Renal cortical epithelial cell (primary cell): ENCODE data around the gene HDAC2. TPM values are rescaled to one million over a fixed set of nuclear protein-coding genes. Genes with fewer than 3 reads are reported as not detected.
"Not testable (repeated sequence)": the region's sequence is repeated elsewhere in the genome, so short reads cannot be mapped to it uniquely, and the experiment has no call there.

Experiments
- DNase-seq: peaks from one replicate; pipeline ENCODE4 v3.0.0-alpha.2; 2011; ENCODE audit warnings: low read depth
- total RNA-seq: library from RNA; depleted of rRNA; stranded (reverse); fragments of >200 nt; gene quantifications from 2 replicates; pipeline ENCODE4 v1.2.3, GENCODE V29; 2014

The HDAC2 gene
- total RNA-seq, 1 donor from 2014 or later, result 208 TPM

DNA sequence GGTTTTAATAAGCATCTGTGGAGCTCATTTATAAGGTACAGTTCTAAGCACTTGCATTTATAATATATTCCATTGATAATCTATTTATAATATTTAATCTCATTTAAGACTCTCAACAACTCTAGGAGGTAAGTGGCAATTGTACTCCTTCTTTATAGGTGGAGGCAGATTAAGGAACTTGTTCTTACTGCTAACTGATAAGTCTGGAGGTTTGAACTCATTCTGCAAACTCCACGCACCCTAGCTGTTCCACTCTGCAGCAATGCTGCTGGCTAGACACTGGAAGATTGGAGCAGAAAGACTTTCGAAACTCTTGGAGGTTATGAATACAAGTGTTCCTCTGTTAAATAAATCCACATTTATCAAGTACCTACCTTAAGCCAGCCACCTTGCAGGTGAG, 793 bp upstream of the HDAC2 start:
- peak; percentile 21 for DNase-seq

- DNase-seq, result peak; percentile 31
These were observed 802 bp downstream of the HDAC2 start for GRCh38 chr6:113969888-113970804.

DNA sequence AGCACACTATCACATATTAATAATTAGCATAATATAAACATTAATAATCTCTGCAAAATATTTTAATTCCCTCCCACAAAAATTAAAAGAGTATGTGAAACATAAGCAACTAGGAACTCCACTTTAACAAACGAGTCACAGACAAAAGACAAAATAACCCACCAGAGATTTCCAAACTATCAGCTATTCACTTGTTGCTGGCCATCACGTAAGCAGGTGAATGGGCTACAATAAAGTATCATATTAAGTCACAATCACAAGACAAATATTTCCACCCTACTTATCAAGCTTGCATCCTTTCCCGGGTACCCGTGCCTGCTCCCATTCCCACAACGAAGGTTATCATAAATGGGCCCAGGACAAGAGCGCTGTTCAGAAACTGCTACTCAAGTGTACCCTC, 2.5 kb downstream of the HDAC2 start:
- DNase-seq, result no peak

DNA sequence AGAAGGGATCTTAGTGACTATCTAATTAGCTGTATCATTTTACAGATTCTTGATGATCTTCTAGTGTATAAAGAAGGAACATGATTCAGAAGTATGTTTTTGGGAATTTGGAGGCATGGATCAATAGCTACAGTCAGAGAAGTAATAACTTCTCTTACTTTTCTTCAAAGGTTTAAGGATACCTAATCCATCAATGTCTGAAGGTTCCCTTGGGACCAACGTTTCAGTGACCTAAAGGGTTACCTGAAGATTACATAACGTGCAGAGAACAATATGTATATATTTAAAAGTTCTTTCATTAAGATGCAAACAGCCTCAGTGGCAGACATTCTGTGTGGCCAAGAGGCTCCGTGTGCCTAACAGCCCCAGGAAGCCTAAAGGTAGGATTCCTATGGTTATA, 3.2 kb downstream of the HDAC2 start:
- DNase-seq, result no peak

DNA sequence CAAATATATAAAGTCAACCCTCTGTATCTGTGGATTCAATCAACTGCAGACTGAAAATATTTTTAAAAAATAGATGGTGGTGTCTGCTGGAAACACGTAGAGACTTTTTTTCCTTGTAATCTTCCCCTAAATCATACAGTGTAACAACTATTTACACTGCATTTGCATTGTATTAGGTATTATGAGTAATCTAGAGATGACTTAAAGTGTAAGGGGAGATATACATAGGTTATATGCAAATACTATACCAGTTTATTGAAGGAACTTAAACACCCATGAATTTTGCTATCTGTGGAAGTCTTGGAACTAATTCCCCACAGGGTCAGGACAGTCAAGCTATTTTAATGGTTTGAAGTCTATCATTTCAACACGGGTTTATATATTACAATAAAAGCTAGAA, 10.2 kb downstream of the HDAC2 start:
- no peak for DNase-seq

- no peak for DNase-seq
These were observed 11.7 kb downstream of the HDAC2 start for GRCh38 chr6:113959235-113959634.

DNA sequence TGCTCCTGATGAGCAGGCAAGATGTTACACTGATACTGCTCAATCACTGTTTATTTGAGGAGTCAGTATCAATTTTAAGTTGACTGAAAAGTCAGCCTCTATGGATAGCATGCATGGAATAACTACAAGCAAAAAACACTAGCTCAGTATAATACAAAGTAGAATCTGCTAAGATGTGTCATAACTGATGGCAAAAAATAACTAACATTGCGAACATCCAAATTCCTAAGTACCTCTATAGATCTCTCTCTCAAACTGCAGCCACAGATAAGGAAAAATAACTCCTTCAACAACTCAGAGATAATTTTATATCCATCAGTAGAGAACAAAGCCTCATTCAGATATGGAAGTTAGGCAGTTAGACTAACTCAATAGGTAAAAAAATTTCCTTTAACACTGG, 16.3 kb downstream of the HDAC2 start:
- DNase-seq, result no peak

- DNase-seq, result peak; percentile 23
These were observed 17.6 kb downstream of the HDAC2 start for GRCh38 chr6:113953346-113953745.

GRCh38 chr6:113949499-113949898, 21.4 kb downstream of the HDAC2 start:
- DNase-seq, result no peak

DNA sequence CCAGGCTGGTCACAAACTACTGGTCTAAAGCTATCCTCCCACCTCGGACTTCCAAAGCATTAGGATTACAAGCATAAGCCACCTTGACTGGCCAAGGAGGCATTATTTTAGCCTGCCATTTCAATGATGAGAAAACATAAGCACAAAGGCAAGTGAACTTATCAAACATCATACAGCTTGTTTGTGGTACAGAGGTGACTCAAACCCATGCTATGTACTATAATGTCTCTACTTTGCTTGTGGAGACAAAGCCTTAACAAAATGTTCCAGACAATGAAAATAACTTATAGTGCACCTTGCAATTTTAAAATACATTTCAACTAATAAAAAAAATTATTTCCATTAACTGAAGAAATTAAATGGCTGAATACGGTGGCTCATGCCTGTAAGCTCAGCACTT, 26.2 kb downstream of the HDAC2 start:
- no peak for DNase-seq

DNA sequence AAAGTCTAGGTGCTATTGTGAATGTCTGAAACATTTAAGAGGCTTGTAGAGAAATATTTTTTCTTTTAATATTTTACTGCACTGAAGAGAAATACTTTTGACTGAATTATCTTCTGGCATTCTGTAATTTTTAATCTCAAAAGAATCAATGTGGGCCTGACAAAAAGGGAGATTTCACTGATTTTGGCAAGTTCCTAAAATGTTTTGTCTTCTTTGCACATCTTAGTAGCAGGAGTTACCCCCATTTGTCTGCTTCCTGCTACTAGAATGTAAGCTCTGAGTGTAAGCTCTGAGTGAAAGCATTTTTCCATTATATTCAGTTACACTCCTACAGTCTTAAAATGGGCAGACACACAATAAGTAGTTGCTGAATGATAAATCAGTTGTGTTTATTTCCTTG, 31.1 kb downstream of the HDAC2 start:
- no peak for DNase-seq

- DNase-seq, result peak; percentile 66
These were observed 34.6 kb downstream of the HDAC2 start for GRCh38 chr6:113936093-113936934.

- DNase-seq, result no peak
These were observed 36.8 kb downstream of the HDAC2 start for GRCh38 chr6:113934101-113934500.

- not testable (repeated sequence) for DNase-seq
These were observed 39.0 kb downstream of the HDAC2 start for GRCh38 chr6:113931907-113932306.

- no peak for DNase-seq
These were observed 40.8 kb downstream of the HDAC2 start for GRCh38 chr6:113930183-113930582.

- DNase-seq, result peak; percentile 22
These were observed 43.9 kb downstream of the HDAC2 start for GRCh38 chr6:113927001-113927400.

DNA sequence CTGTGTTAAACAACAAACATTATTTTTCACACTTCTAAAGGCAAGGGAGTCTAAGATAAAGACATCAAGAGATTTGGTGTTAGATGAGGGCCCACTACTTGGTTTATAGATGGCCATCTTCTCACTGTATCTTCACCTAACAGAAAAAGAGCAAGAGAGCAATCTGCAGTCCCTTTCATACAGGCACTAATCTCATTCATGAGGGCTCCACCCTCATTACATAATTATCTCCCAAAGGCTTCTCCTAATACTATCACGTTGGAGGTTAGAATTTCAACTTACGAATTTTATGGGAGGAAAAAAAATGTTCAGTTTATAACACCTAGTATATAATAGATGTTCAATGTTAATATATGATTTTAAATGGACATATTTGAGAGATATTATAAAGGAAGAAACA, 45.6 kb downstream of the HDAC2 start:
- no peak for DNase-seq

DNA sequence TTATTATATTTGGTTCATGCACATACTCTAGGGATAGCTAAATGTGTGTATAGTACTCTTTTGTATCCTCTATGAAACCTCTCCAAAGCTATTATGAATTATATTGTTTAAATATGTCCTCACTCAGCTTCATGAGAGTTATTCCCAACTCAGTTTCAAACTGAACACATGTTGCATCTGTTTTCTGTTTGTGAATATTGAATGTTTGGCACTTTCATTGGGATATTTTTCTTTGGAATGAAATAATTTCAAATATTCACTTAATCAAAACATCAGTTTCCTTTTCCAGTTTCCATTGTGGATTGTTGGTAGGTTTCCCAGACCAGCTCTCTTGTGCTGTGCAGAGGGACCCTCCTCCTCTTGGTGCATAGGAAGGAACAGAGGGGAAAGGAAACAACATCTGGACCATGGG, 46.6 kb downstream of the HDAC2 start:
- no peak for DNase-seq

- DNase-seq, result no peak
These were observed 47.4 kb downstream of the HDAC2 start for GRCh38 chr6:113923526-113923925.

GRCh38 chr6:113921299-113921904, 49.5 kb downstream of the HDAC2 start:
- DNase-seq, result no peak

GRCh38 chr6:113920663-113921267, 50.2 kb downstream of the HDAC2 start:
- no peak for DNase-seq

DNA sequence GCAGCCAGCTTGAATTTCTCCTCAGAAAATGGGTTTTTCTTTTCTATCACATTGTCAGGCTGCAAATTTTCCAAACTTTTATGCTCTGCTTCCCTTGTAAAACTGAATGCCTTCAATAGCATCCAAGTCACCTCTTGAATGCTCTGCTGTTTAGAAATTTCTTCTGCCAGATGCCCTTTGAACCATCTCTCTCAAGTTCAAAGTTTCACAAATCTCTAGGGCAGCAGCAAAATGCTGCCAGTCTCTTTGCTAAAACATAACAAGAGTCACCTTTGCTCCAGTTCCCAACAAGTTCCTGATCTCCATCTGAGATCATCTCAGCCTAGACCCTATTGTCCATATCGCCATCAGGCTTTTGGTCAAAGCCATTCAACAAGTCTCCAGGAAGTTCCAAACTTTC, 60.7 kb downstream of the HDAC2 start:
- not testable (repeated sequence) for DNase-seq
